WTC11 (cell line): ENCODE measurements around the gene UBFD1. TPM values are rescaled to one million over a fixed set of nuclear protein-coding genes. Genes with fewer than 3 reads are reported as not detected.

Source experiments
- GRHL2 ChIP-seq: fragments of 250-450 bp; sonication (Bioruptor Pico); IDR thresholded peaks from 2 replicates; pipeline ENCODE4 v1.8.0; 2022; ENCODE audit warnings: mild to moderate bottlenecking, moderate library complexity; ENCODE audit not compliant: insufficient replicate concordance, severe bottlenecking
- PRDM15 ChIP-seq: sonication (generic); formaldehyde crosslinking; IDR thresholded peaks from 2 replicates; pipeline ENCODE4 v1.8.0; 2022; ENCODE audit warnings: missing genetic modification reagents
- PRRX2 ChIP-seq: fragments of 250-450 bp; sonication (Bioruptor Pico); IDR thresholded peaks from 2 replicates; pipeline ENCODE4 v1.8.0; 2021; ENCODE audit warnings: mild to moderate bottlenecking
- total RNA-seq: library from RNA; stranded (reverse); gene quantifications from 3 replicates; pipeline ENCODE4 v1.2.3, GENCODE V29; 2021

UBFD1 gene
- total RNA-seq, 1 experiment from 2014 or later, result 128 TPM

- TF ChIP-seq PRDM15 (no peak), GRHL2 (no peak), PRRX2 (no peak)
- TF ChIP-seq, all 79 proteins: peak for 0
Observed at GRCh38 chr16:23615805-23616204, 58.3 kb downstream of the UBFD1 start (continued).

Other genes with a start within 250 kb of the UBFD1 start
- gene COG7, start 104.5 kb upstream of the UBFD1 start, total RNA-seq, result 21.6 to 22.6 TPM (median 21.9 TPM) in 3 replicates
- 107 to 122 TPM (median 122 TPM) in 3 replicates for gene GGA2, start 47.2 kb upstream of the UBFD1 start, total RNA-seq
- 47.9 to 55.9 TPM (median 53.5 TPM) in 3 replicates for gene EARS2, start 377 bp upstream of the UBFD1 start, total RNA-seq
- 146 to 189 TPM (median 156 TPM) in 3 replicates for gene NDUFAB1, start 38.6 kb downstream of the UBFD1 start, total RNA-seq
- 23.8 to 32.1 TPM (median 25.1 TPM) in 3 replicates for gene PALB2, start 83.6 kb downstream of the UBFD1 start, total RNA-seq
- 54.0 to 65.8 TPM (median 60.0 TPM) in 3 replicates for gene DCTN5, start 83.7 kb downstream of the UBFD1 start, total RNA-seq
- gene PLK1, start 121.2 kb downstream of the UBFD1 start, total RNA-seq, result 145 to 167 TPM (median 147 TPM) in 3 replicates
- gene ERN2, start 155.5 kb downstream of the UBFD1 start, total RNA-seq, result 1.8 to 3.9 TPM (median 3.7 TPM) in 3 replicates
- 2.1 to 4.7 TPM (median 4.6 TPM) in 3 replicates for gene CHP2, start 197.3 kb downstream of the UBFD1 start, total RNA-seq